HG03280 (cell line): ENCODE results near the gene SLC2A3.
A peak's percentile ranks its signal among the peaks of the same experiment; 100 is the strongest.
"Not testable (repeated sequence)": the region's sequence is repeated elsewhere in the genome, so short reads cannot be mapped to it uniquely, and the experiment has no call there.

ENCODE experiments used
- ATAC-seq: cut with Tn5 transposase; IDR thresholded peaks from one replicate; pipeline ENCODE4 v1.9.1; 2021; ENCODE audit warnings: mild to moderate bottlenecking, moderate library complexity; ENCODE audit not compliant: unreplicated experiment

SLC2A3 gene

GRCh38 chr12:7935590-7936581 is at the start of gene SLC2A3:
TSS of gene SLC2A3 (minus strand) at chr12:7936187. CDS start at chr12:7936034, 153 bp downstream.
- peak; percentile 43 for ATAC-seq

- ATAC-seq = no peak
These were observed 48.9 kb upstream of the SLC2A3 start for GRCh38 chr12:7984900-7985299.

- ATAC-seq = not testable (repeated sequence)
These were observed 47.5 kb upstream of the SLC2A3 start for GRCh38 chr12:7983460-7983859.

GRCh38 chr12:7983019-7983418 is 47.0 kb upstream of the SLC2A3 start:
- not testable (repeated sequence) for ATAC-seq

- not testable (repeated sequence) for ATAC-seq
These were observed 46.3 kb upstream of the SLC2A3 start for GRCh38 chr12:7982332-7982735.

GRCh38 chr12:7981446-7981845 is 45.5 kb upstream of the SLC2A3 start:
- no peak for ATAC-seq

- ATAC-seq = peak; percentile 63
These were observed 41.6 kb upstream of the SLC2A3 start for GRCh38 chr12:7977351-7978124.

- no peak for ATAC-seq
These were observed 37.5 kb upstream of the SLC2A3 start for GRCh38 chr12:7973457-7973825.

GRCh38 chr12:7972734-7973456 is 36.9 kb upstream of the SLC2A3 start:
- ATAC-seq = no peak

- ATAC-seq = not testable (repeated sequence)
These were observed 36.3 kb upstream of the SLC2A3 start for GRCh38 chr12:7972269-7972668.

- not testable (repeated sequence) for ATAC-seq
These were observed 35.8 kb upstream of the SLC2A3 start for GRCh38 chr12:7971765-7972164.

GRCh38 chr12:7970475-7971252 is 34.7 kb upstream of the SLC2A3 start:
- ATAC-seq = peak; percentile 94

GRCh38 chr12:7966563-7966962 is 30.6 kb upstream of the SLC2A3 start:
- no peak for ATAC-seq

- not testable (repeated sequence) for ATAC-seq
These were observed 28.7 kb upstream of the SLC2A3 start for GRCh38 chr12:7964669-7965068.

GRCh38 chr12:7961395-7962178 is 25.6 kb upstream of the SLC2A3 start:
- ATAC-seq = no peak

- ATAC-seq = no peak
These were observed 23.7 kb upstream of the SLC2A3 start for GRCh38 chr12:7959701-7960121.

GRCh38 chr12:7959278-7959677 is 23.3 kb upstream of the SLC2A3 start:
- no peak for ATAC-seq

- not testable (repeated sequence) for ATAC-seq
These were observed 18.9 kb upstream of the SLC2A3 start for GRCh38 chr12:7954877-7955276.

- not testable (repeated sequence) for ATAC-seq
These were observed 18.4 kb upstream of the SLC2A3 start for GRCh38 chr12:7954418-7954817.
